GM23338 (cell line): ENCODE measurements around the gene MPHOSPH9. TPM values are rescaled to one million over a fixed set of nuclear protein-coding genes. Genes with fewer than 3 reads are reported as not detected.
A peak's percentile ranks its signal among the peaks of the same experiment; 100 is the strongest.

Experiments used
- ATAC-seq: fragments of 200-7000 bp; cut with Tn5 transposase; 3 replicates; pipeline ENCODE4 v1.9.1; 2020
- DNase-seq: peaks from one replicate; pipeline ENCODE4 v3.0.0-alpha.2; 2015; ENCODE audit warnings: low spot score
- H2AFZ ChIP-seq: fragments of 200-600 bp; sonication (generic); 2 replicates; pipeline ENCODE4 v1.8.0; 2016; ENCODE audit warnings: antibody characterized with exemption, mild to moderate bottlenecking, moderate library complexity
- H3F3A ChIP-seq: fragments of 200-600 bp; sonication (generic); replicated peaks from 2 replicates; pipeline ENCODE4 v1.8.0; 2017; ENCODE audit warnings: antibody characterized with exemption, mixed run types, low read depth
- H3K27ac ChIP-seq: fragments of 200-600 bp; sonication (generic); 2 replicates; pipeline ENCODE4 v1.6.1; 2016; ENCODE audit warnings: low read depth
- H3K27me3 ChIP-seq: fragments of 200-600 bp; sonication (generic); 2 replicates; pipeline ENCODE4 v1.8.0; 2016; ENCODE audit warnings: mild to moderate bottlenecking, mixed run types, moderate library complexity; ENCODE audit not compliant: insufficient read depth
- H3K36me3 ChIP-seq: fragments of 200-600 bp; sonication (generic); 2 replicates; pipeline ENCODE4 v1.8.0; 2016; ENCODE audit warnings: mild to moderate bottlenecking; ENCODE audit not compliant: insufficient read depth
- H3K4me1 ChIP-seq: fragments of 200-600 bp; sonication (generic); 2 replicates; pipeline ENCODE4 v1.8.0; 2016; ENCODE audit warnings: mild to moderate bottlenecking, moderate library complexity; ENCODE audit not compliant: insufficient read depth
- H3K4me2 ChIP-seq: fragments of 200-600 bp; sonication (generic); 2 replicates; pipeline ENCODE4 v1.7.1; 2017; ENCODE audit warnings: mixed run types
- H3K4me3 ChIP-seq: fragments of 200-600 bp; sonication (generic); 2 replicates; pipeline ENCODE4 v1.6.1; 2016; ENCODE audit warnings: mixed run types
- H3K79me2 ChIP-seq: fragments of 200-600 bp; sonication (generic); replicated peaks from 2 replicates; pipeline ENCODE4 v1.8.0; 2017; ENCODE audit warnings: mild to moderate bottlenecking; ENCODE audit not compliant: insufficient read depth
- H3K9me2 ChIP-seq: fragments of 200-600 bp; sonication (generic); 2 replicates; pipeline ENCODE4 v1.8.0; 2017; ENCODE audit not compliant: insufficient read depth
- H4K20me1 ChIP-seq: fragments of 200-600 bp; sonication (generic); replicated peaks from 2 replicates; pipeline ENCODE4 v1.8.0; 2017; ENCODE audit warnings: mild to moderate bottlenecking; ENCODE audit not compliant: insufficient read depth
- H3K27ac Mint-ChIP-seq: 2 replicates; pipeline ENCODE4 v1.8.0; 2020; ENCODE audit warnings: inconsistent platforms, mild to moderate bottlenecking, moderate library complexity, mixed read lengths
- H3K27me3 Mint-ChIP-seq: 3 replicates; pipeline ENCODE4 v1.8.0; 2022; ENCODE audit warnings: low read depth, mild to moderate bottlenecking, moderate library complexity, mixed read lengths, inconsistent platforms; ENCODE audit not compliant: insufficient read depth, poor library complexity
- H3K36me3 Mint-ChIP-seq: 3 replicates; pipeline ENCODE4 v1.8.0; 2021; ENCODE audit warnings: low read depth, mild to moderate bottlenecking, inconsistent platforms, moderate library complexity, mixed read lengths
- H3K4me1 Mint-ChIP-seq: 3 replicates; pipeline ENCODE4 v1.8.0; 2020; ENCODE audit warnings: mild to moderate bottlenecking, inconsistent platforms, mixed read lengths
- H3K4me3 Mint-ChIP-seq: 3 replicates; pipeline ENCODE4 v1.8.0; 2021; ENCODE audit warnings: moderate library complexity, mild to moderate bottlenecking, inconsistent platforms, mixed read lengths
- H3K9me3 Mint-ChIP-seq: 3 replicates; pipeline ENCODE4 v1.8.0; 2020; ENCODE audit warnings: moderate library complexity, mild to moderate bottlenecking, inconsistent platforms, mixed read lengths
- CREB1 ChIP-seq: fragments of 250-450 bp; sonication (Bioruptor Pico); IDR thresholded peaks from 2 replicates; pipeline ENCODE4 v1.5.0; 2020; ENCODE audit warnings: low read depth, mild to moderate bottlenecking, moderate library complexity
- EZH2phosphoT487 ChIP-seq: fragments of 200-600 bp; sonication (generic); IDR thresholded peaks from one replicate; pipeline ENCODE4 v1.8.1; 2018; ENCODE audit warnings: antibody characterized with exemption; ENCODE audit not compliant: unreplicated experiment
- JUNB ChIP-seq: IDR thresholded peaks from one replicate; pipeline ENCODE4 v1.6.1; 2016; ENCODE audit warnings: antibody characterized with exemption; ENCODE audit not compliant: unreplicated experiment
- POLR2AphosphoS5 ChIP-seq: IDR thresholded peaks from 2 replicates; pipeline ENCODE4 v1.6.1; 2016; ENCODE audit warnings: antibody characterized with exemption, low read depth
- REST ChIP-seq: IDR thresholded peaks from one replicate; pipeline ENCODE4 v1.6.1; 2018; ENCODE audit warnings: antibody characterized with exemption; ENCODE audit not compliant: unreplicated experiment
- STAT1 ChIP-seq: IDR thresholded peaks from one replicate; pipeline ENCODE4 v1.6.1; 2016; ENCODE audit warnings: antibody characterized with exemption; ENCODE audit not compliant: unreplicated experiment
- ZNF114 ChIP-seq: fragments of 250-450 bp; sonication (Bioruptor Pico); IDR thresholded peaks from 2 replicates; pipeline ENCODE4 v1.5.0; 2020; ENCODE audit warnings: mild to moderate bottlenecking, moderate library complexity
- ZNF331 ChIP-seq: fragments of 250-450 bp; sonication (Bioruptor Pico); IDR thresholded peaks from 2 replicates; pipeline ENCODE4 v1.5.0; 2020; ENCODE audit warnings: low read depth, mild to moderate bottlenecking, moderate library complexity
- ZNF462 ChIP-seq: fragments of 250-450 bp; sonication (Bioruptor Pico); IDR thresholded peaks from 2 replicates; pipeline ENCODE4 v1.5.0; 2020; ENCODE audit warnings: mild to moderate bottlenecking, moderate library complexity
- polyA plus RNA-seq: library from polyadenylated mRNA; unstranded; fragments of >200 nt; fragmentation: Nextera tagmentation; extraction: Ambion mirVana; gene quantifications from 2 replicates; pipeline ENCODE4 v1.2.1, GENCODE V29; 2016
- total RNA-seq: library from RNA; depleted of rRNA; stranded (reverse); fragments of >200 nt; shearing (Covaris generic); gene quantifications from 2 replicates; pipeline ENCODE4 v1.2.3, GENCODE V29; 2014
- TF ChIP-seq, protein P1 (sequence below), 2 experiments: fragments of 200-600 bp in 1 of 2; sonication (generic) in 1 of 2; conservative IDR thresholded peaks; 2 replicates each; pipeline versions ENCODE4 v1.5.1 to v1.6.1; 2016 to 2017; ENCODE audit warnings: antibody characterized with exemption in 2 of 2, low read depth in 2 of 2, mild to moderate bottlenecking in 2 of 2, moderate library complexity in 1 of 2

Gene MPHOSPH9
- total and polyA plus RNA-seq, 2 experiments from 2014 or later = 30.5 to 77.9 TPM

DNA sequence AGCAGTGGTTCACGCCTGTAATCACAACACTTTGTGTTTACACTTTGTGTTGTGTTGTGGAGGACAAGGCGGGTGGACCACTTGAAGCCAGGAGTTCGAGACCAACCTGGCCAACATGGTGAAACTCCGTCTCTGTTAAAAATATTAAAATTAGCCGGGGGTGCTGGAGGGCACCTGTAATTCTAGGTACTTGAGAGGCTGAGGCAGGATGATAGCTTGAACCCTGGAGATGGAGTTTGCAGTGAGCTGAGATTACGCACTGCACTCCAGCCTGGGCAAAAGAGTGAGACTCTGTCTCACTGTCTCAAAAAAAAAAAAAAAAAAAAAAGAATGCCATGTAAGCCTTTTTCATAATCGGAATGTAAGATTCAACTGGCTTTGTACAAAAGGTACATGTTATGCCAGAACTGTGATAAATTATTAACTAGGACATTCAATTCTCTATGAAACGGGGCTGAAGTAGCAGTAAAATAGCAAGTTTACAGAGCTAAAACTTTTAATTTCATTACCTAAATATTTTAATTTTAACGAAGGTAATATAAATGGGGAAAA lies 68.2 kb downstream of the MPHOSPH9 start:
- H3K4me3 ChIP-seq = no peak overlapping the region
- Mint-ChIP-seq H3K9me3 (no peaks in the 10 kb centered on the region), H3K4me3 (no peak overlapping the region), H3K27ac (peak overlapping the region; percentile 75; the same call in 1 of the 2 replicates), H3K27me3 (no peaks in the 10 kb centered on the region), H3K36me3 (peaks cover 39% of the 10 kb centered on the region), H3K4me1 (peaks cover 9% of the 10 kb centered on the region)
- H3K27me3 ChIP-seq = no peaks in the 10 kb centered on the region
- no peaks in the 10 kb centered on the region; the same call in 1 of the 2 replicates for H3F3A ChIP-seq
- no peak overlapping the region for H3K4me2 ChIP-seq
- H3K79me2 ChIP-seq = no peaks in the 10 kb centered on the region
- H3K27ac ChIP-seq = no peak overlapping the region
- H3K9me2 ChIP-seq = no peaks in the 10 kb centered on the region
- H3K36me3 ChIP-seq = peaks cover 10% of the 10 kb centered on the region; the same call in 1 of the 2 replicates
- DNase-seq (no peak), ATAC-seq (no peak)
- no peaks in the 10 kb centered on the region for H3K4me1 ChIP-seq
- no peaks in the 10 kb centered on the region for H4K20me1 ChIP-seq
- H2AFZ ChIP-seq = no peak overlapping the region
- TF ChIP-seq, protein P1, sequence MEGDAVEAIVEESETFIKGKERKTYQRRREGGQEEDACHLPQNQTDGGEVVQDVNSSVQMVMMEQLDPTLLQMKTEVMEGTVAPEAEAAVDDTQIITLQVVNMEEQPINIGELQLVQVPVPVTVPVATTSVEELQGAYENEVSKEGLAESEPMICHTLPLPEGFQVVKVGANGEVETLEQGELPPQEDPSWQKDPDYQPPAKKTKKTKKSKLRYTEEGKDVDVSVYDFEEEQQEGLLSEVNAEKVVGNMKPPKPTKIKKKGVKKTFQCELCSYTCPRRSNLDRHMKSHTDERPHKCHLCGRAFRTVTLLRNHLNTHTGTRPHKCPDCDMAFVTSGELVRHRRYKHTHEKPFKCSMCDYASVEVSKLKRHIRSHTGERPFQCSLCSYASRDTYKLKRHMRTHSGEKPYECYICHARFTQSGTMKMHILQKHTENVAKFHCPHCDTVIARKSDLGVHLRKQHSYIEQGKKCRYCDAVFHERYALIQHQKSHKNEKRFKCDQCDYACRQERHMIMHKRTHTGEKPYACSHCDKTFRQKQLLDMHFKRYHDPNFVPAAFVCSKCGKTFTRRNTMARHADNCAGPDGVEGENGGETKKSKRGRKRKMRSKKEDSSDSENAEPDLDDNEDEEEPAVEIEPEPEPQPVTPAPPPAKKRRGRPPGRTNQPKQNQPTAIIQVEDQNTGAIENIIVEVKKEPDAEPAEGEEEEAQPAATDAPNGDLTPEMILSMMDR (conservative IDR thresholded peaks at IDR 0.05; ENCODE audit: low read depth in 2 of 2) = no peak
- TF ChIP-seq CREB1 (CRISPR knock-in tag) = no peak
- TF ChIP-seq ZNF331 (CRISPR knock-in tag) = no peak

- no peaks in the 10 kb centered on the region for H3K9me3 Mint-ChIP-seq
- Histone ChIP-seq H3K4me1 (no peaks in the 10 kb centered on the region), H3K79me2 (no peaks in the 10 kb centered on the region), H2AFZ (no peak overlapping the region), H4K20me1 (no peaks in the 10 kb centered on the region), H3K36me3 (peaks cover 10% of the 10 kb centered on the region; the same call in 1 of the 2 replicates), H3K4me3 (no peak overlapping the region), H3K27ac (peak overlapping the region; percentile 15), H3K27me3 (no peaks in the 10 kb centered on the region), H3K9me2 (no peaks in the 10 kb centered on the region), H3K4me2 (no peak overlapping the region), H3F3A (no peaks in the 10 kb centered on the region; the same call in 1 of the 2 replicates)
- peaks cover 39% of the 10 kb centered on the region for H3K36me3 Mint-ChIP-seq
- DNase-seq (no peak), ATAC-seq (no peak)
- no peaks in the 10 kb centered on the region for H3K27me3 Mint-ChIP-seq
- peaks cover 9% of the 10 kb centered on the region for H3K4me1 Mint-ChIP-seq
- no peak overlapping the region for H3K4me3 Mint-ChIP-seq
- H3K27ac Mint-ChIP-seq = peak overlapping the region; percentile 75; the same call in 1 of the 2 replicates
- TF ChIP-seq ZNF114 (no peak), EZH2phosphoT487 (no peak), REST (no peak), STAT1 (no peak), ZNF462 (CRISPR knock-in tag) (no peak), POLR2AphosphoS5 (no peak), JUNB (no peak)
Measured at GRCh38 chr12:123164222-123164621, 68.7 kb downstream of the MPHOSPH9 start.
